Fibroblast of the aortic adventitia (primary cell): ENCODE results near the gene AOPEP. TPM values are rescaled to one million over a fixed set of nuclear protein-coding genes. Genes with fewer than 3 reads are reported as not detected.

ENCODE experiments used
- DNase-seq: peaks from one replicate; pipeline ENCODE4 v3.0.0-alpha.2; 2010; ENCODE audit warnings: low read depth
- H3K4me3 ChIP-seq: 2 replicates; pipeline ENCODE4 v1.5.1; 2011; ENCODE audit warnings: low read depth, mild to moderate bottlenecking, control low read depth, low read length, moderate library complexity
- CTCF ChIP-seq: IDR thresholded peaks from 2 replicates; pipeline ENCODE4 v1.5.1; 2011; ENCODE audit warnings: mild to moderate bottlenecking, low read length, control low read depth, inconsistent platforms; ENCODE audit not compliant: insufficient read depth
- total RNA-seq: library from RNA; depleted of rRNA; stranded (reverse); fragments of >200 nt; gene quantifications from 2 replicates; pipeline ENCODE4 v1.2.3, GENCODE V29; 2012; ENCODE audit warnings: low replicate concordance

Gene AOPEP
- total RNA-seq, 1 donor: 39.7 TPM

- no peak for DNase-seq
- no peak overlapping the region for H3K4me3 ChIP-seq
- TF ChIP-seq CTCF: no peak
Measured at GRCh38 chr9:94794476-94795167, 68.1 kb downstream of the AOPEP start.

GRCh38 chr9:94796687-94797086 is 70.2 kb downstream of the AOPEP start:
- H3K4me3 ChIP-seq: no peak overlapping the region
- no peak for TF ChIP-seq CTCF
- DNase-seq: no peak

GRCh38 chr9:94798201-94798600 is 71.7 kb downstream of the AOPEP start:
- no peak for TF ChIP-seq CTCF
- no peak for DNase-seq
- H3K4me3 ChIP-seq: no peak overlapping the region

- H3K4me3 ChIP-seq: no peak overlapping the region
- DNase-seq: no peak
Measured at GRCh38 chr9:94798708-94799107, 72.2 kb downstream of the AOPEP start.

GRCh38 chr9:94799578-94800264 is 73.2 kb downstream of the AOPEP start:
- no peak overlapping the region for H3K4me3 ChIP-seq
- TF ChIP-seq CTCF: no peak

More at GRCh38 chr9:94798708-94799107, 72.2 kb downstream of the AOPEP start:
- TF ChIP-seq CTCF: no peak

GRCh38 chr9:94800424-94801117 is 74.1 kb downstream of the AOPEP start:
- DNase-seq: no peak
- no peak overlapping the region for H3K4me3 ChIP-seq
- no peak for TF ChIP-seq CTCF

More at GRCh38 chr9:94799578-94800264, 73.2 kb downstream of the AOPEP start:
- peak; percentile 80 for DNase-seq
